Measurements from ENCODE around the gene DNAJB11. TPM values are rescaled to one million over a fixed set of nuclear protein-coding genes. Genes with fewer than 3 reads are reported as not detected.

The DNAJB11 gene
- total RNA-seq, 4 donors from 2014 or later: 61.4 to 156 (median 108) TPM

DNA sequence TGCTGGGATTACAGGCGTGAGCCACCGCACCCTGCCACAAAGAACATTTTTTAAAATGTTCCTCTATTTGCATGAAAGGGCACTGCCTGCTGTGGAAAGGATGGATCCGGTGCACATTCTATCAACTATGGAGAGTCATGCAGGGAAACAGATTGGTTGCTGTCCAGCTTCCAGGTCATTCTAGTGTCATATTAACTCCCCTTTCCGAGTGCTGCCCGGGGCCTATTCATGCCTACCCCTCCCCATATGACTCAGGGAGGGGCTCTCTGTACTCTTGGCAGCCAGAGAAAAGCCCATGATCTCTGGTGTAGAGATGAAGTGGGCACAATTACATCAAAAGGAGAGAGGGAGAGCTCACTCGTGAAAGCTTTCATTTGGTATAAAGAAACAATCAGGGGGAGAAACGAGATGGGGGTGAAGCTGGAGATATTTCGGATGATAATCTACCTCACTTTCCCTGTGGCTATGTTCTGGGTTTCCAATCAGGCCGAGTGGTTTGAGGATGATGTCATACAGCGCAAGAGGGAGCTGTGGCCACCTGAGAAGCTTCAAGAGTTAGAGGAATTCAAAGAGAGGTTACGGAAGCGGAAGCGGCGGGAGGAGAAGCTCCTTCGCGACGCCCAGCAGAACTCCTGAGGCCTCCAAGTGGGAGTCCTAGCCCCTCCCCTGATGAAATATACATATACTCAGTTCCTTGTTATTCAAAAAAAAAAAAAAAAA, 26.2 kb downstream of the DNAJB11 start:
- no peak for TF ChIP-seq POLR2A (IDR thresholded peaks at IDR 0.05)
- TF ChIP-seq, protein P1, sequence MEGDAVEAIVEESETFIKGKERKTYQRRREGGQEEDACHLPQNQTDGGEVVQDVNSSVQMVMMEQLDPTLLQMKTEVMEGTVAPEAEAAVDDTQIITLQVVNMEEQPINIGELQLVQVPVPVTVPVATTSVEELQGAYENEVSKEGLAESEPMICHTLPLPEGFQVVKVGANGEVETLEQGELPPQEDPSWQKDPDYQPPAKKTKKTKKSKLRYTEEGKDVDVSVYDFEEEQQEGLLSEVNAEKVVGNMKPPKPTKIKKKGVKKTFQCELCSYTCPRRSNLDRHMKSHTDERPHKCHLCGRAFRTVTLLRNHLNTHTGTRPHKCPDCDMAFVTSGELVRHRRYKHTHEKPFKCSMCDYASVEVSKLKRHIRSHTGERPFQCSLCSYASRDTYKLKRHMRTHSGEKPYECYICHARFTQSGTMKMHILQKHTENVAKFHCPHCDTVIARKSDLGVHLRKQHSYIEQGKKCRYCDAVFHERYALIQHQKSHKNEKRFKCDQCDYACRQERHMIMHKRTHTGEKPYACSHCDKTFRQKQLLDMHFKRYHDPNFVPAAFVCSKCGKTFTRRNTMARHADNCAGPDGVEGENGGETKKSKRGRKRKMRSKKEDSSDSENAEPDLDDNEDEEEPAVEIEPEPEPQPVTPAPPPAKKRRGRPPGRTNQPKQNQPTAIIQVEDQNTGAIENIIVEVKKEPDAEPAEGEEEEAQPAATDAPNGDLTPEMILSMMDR (IDR thresholded peaks at IDR 0.05): no peak
- no peak overlapping the region for H3K27ac ChIP-seq
- H3K4me1 ChIP-seq: peaks cover 0 to 3% of the 10 kb centered on the region in 2 donors
- no peaks in the 10 kb centered on the region for H3K36me3 ChIP-seq
- WGBS, 2 donors: 28 to 41% methylated on average over 17 of the region's 17 CpGs
- H3K4me3 ChIP-seq (replicated peaks in 1 of 3): no peak overlapping the region
- no peaks in the 10 kb centered on the region for H3K27me3 ChIP-seq
- intact Hi-C loops (cut with DNase I): no loop called here
- no peaks in the 10 kb centered on the region for H3K9me3 ChIP-seq
- peak; percentile 70 for DNase-seq

GRCh38 chr3:186598108-186598784, 27.7 kb downstream of the DNAJB11 start:
- H3K4me1 ChIP-seq: peaks cover 0 to 3% of the 10 kb centered on the region in 2 donors
- peak; percentile 26 to 65 for DNase-seq
- no peak overlapping the region for H3K4me3 ChIP-seq (replicated peaks in 1 of 3)
- intact Hi-C loops (cut with DNase I): no loop called here
- no peaks in the 10 kb centered on the region for H3K9me3 ChIP-seq
- TF ChIP-seq, protein P1 (IDR thresholded peaks at IDR 0.05): no peak
- no peak for TF ChIP-seq POLR2A (IDR thresholded peaks at IDR 0.05)
- no peak overlapping the region for H3K27ac ChIP-seq
- 63 to 65% methylated on average over 11 of the region's 11 CpGs for WGBS, 2 donors
- H3K36me3 ChIP-seq: no peaks in the 10 kb centered on the region
- no peaks in the 10 kb centered on the region for H3K27me3 ChIP-seq

DNA sequence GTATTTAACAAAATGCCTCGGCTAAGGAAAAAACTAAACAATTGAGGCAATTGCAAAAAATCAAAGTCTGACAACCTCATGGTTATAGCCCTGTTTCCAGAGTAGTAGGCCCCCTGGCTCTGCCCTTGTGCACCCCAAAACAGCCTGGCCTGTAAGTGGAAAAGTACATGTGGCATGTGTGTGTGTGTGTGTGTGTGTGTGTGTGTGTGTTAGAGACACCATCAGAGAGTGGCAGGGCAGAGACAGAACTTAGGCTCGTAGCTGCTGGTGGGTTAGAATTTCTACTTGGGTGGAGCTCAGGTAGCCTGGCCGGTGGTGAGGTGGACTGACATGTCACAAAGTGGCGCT, 28.2 kb downstream of the DNAJB11 start:
- DNase-seq: no peak
- H3K4me3 ChIP-seq (replicated peaks in 1 of 3): no peak overlapping the region
- 85 to 89% methylated on average over 4 of the region's 4 CpGs for WGBS, 2 donors
- H3K4me1 ChIP-seq: peaks cover 0 to 3% of the 10 kb centered on the region in 2 donors
- H3K36me3 ChIP-seq: no peaks in the 10 kb centered on the region
- H3K27me3 ChIP-seq: no peaks in the 10 kb centered on the region
- no peak overlapping the region for H3K27ac ChIP-seq
- no peaks in the 10 kb centered on the region for H3K9me3 ChIP-seq
- intact Hi-C loops (cut with DNase I): no loop called here
- TF ChIP-seq, protein P1 (IDR thresholded peaks at IDR 0.05): no peak
- TF ChIP-seq POLR2A (IDR thresholded peaks at IDR 0.05): no peak

GRCh38 chr3:186599142-186599784, 28.7 kb downstream of the DNAJB11 start:
- intact Hi-C loops (cut with DNase I): no loop called here
- no peak overlapping the region for H3K4me3 ChIP-seq (replicated peaks in 1 of 3)
- 78 to 80% methylated on average over 12 of the region's 12 CpGs for WGBS, 2 donors
- H3K27me3 ChIP-seq: no peaks in the 10 kb centered on the region
- H3K9me3 ChIP-seq: no peaks in the 10 kb centered on the region
- no peak overlapping the region for H3K27ac ChIP-seq
- H3K36me3 ChIP-seq: no peaks in the 10 kb centered on the region
- no peak for TF ChIP-seq POLR2A (IDR thresholded peaks at IDR 0.05)
- TF ChIP-seq, protein P1 (IDR thresholded peaks at IDR 0.05): no peak
- peaks cover 0 to 3% of the 10 kb centered on the region in 2 donors for H3K4me1 ChIP-seq
- no peak for DNase-seq

DNA sequence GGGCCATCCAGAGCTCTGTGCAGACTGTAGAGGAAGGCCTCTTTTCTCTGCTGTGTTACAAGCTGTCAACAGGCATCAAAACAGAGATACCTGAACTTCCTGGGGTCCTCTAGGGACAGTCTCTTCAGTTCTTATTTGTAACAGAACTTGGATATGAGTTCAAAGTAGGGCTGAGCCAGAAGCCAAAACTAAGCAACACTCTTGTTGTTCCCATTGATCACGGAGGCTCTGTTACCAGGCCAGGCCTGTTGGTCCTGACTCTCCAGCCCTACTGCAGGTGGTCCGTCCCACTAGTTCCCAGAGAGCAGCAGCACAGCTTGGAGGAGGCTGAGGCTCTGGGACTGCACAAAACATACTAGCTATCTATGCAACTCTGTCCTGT, 29.3 kb downstream of the DNAJB11 start:
- H3K27ac ChIP-seq: no peak overlapping the region
- TF ChIP-seq, protein P1 (IDR thresholded peaks at IDR 0.05): no peak
- no peak for TF ChIP-seq POLR2A (IDR thresholded peaks at IDR 0.05)
- intact Hi-C loops (cut with DNase I): no loop called here
- no peak for DNase-seq
- H3K9me3 ChIP-seq: no peaks in the 10 kb centered on the region
- H3K4me3 ChIP-seq (replicated peaks in 1 of 3): no peak overlapping the region
- WGBS, 2 donors: 82 to 94% methylated on average over 2 of the region's 2 CpGs
- H3K36me3 ChIP-seq: no peaks in the 10 kb centered on the region
- H3K4me1 ChIP-seq: peaks cover 0 to 3% of the 10 kb centered on the region in 2 donors
- H3K27me3 ChIP-seq: no peaks in the 10 kb centered on the region

All from thyroid gland (tissue), 4 donors.